Endothelial cell of umbilical vein (primary cell): Measurements from ENCODE around the gene DIAPH3. TPM values are rescaled to one million over a fixed set of nuclear protein-coding genes. Genes with fewer than 3 reads are reported as not detected.

Experiments
- BruUV-seq: library from RNA; stranded (reverse); fragments of 400-500 nt; replicated peaks from 2 replicates; lab custom pipeline; 2021; lab: Mats Ljungman, UMichigan
- CTCF ChIA-PET: fragments of 300-600, 350-600 bp; sonication (Branson Sonifier 250); formaldehyde crosslinking; loops from one replicate; lab custom pipeline; 2021; ENCODE audit warnings: antibody characterized with exemption, inconsistent platforms; lab: Charles Lee
- POLR2A ChIA-PET: fragments of 300-600, 350-600 bp; sonication (Branson Sonifier 250); formaldehyde crosslinking; loops from one replicate; lab custom pipeline; 2021; ENCODE audit warnings: antibody characterized with exemption, inconsistent platforms; lab: Charles Lee
- DNase-seq: peaks from one replicate; pipeline ENCODE4 v3.0.0-alpha.2; 2011; ENCODE audit warnings: low read depth, low spot score
- FAIRE-seq: peaks from 2 replicates; lab custom pipeline; 2011; peaks lifted over from hg19 to GRCh38; lab: Jason Lieb, UNC
- H2AFZ ChIP-seq: 2 replicates; pipeline ENCODE4 v1.6.0; 2012; ENCODE audit warnings: low read depth, low read length, control low read depth, inconsistent platforms
- H3K27ac ChIP-seq: 2 replicates; pipeline ENCODE4 v1.5.1; 2011; ENCODE audit warnings: low read depth, mild to moderate bottlenecking, control low read depth, low read length, moderate library complexity; ENCODE audit not compliant: insufficient read depth
- H3K27me3 ChIP-seq, 2 experiments: 2 replicates each; pipeline versions ENCODE4 v1.6.0 to v1.6.1; 2011; ENCODE audit warnings: low read length in 2 of 2, mixed read lengths in 1 of 2; ENCODE audit not compliant: control insufficient read depth in 2 of 2, insufficient read depth in 2 of 2
- H3K36me3 ChIP-seq, 2 experiments: 2 replicates in 1 of 2; 3 replicates in 1 of 2; pipeline ENCODE4 v1.5.1; 2011; ENCODE audit warnings: low read length in 2 of 2, mild to moderate bottlenecking in 1 of 2, moderate library complexity in 1 of 2; ENCODE audit not compliant: control insufficient read depth in 2 of 2, insufficient read depth in 2 of 2; ENCODE audit errors: extremely low read depth in 1 of 2
- H3K4me1 ChIP-seq: 3 replicates; pipeline ENCODE4 v1.5.1; 2011; ENCODE audit warnings: mild to moderate bottlenecking, low read length; ENCODE audit not compliant: control insufficient read depth, insufficient read depth; ENCODE audit errors: extremely low read depth
- H3K4me2 ChIP-seq: 2 replicates; pipeline ENCODE4 v1.6.1; 2011; ENCODE audit warnings: low read length, control low read depth, mixed read lengths; ENCODE audit not compliant: insufficient read depth
- H3K4me3 ChIP-seq, 3 experiments: fragments of 200-600 bp in 1 of 3; sonication (generic), shearing (Covaris generic) in 1 of 3; replicated peaks in 1 of 3; 2 replicates each; pipeline ENCODE4 v1.5.1; 2011 to 2016; ENCODE audit warnings: control low read depth in 3 of 3, low read length in 3 of 3, mild to moderate bottlenecking in 2 of 3, inconsistent platforms in 1 of 3, low read depth in 1 of 3, moderate library complexity in 1 of 3; ENCODE audit not compliant: insufficient read depth in 1 of 3
- H3K79me2 ChIP-seq: 2 replicates; pipeline ENCODE4 v1.6.0; 2012; ENCODE audit warnings: low read length, inconsistent platforms; ENCODE audit not compliant: control insufficient read depth, insufficient read depth
- H3K9ac ChIP-seq: replicated peaks from 2 replicates; pipeline ENCODE3; 2011; ENCODE audit warnings: low read length, control low read depth; ENCODE audit not compliant: insufficient read depth; ENCODE audit errors: extremely low read depth
- H3K9me1 ChIP-seq: replicated peaks from 3 replicates; pipeline ENCODE4 v1.6.0; 2011; ENCODE audit warnings: mild to moderate bottlenecking, low read length; ENCODE audit not compliant: control insufficient read depth, insufficient read depth; ENCODE audit errors: extremely low read depth
- H3K9me3 ChIP-seq: replicated peaks from 2 replicates; pipeline ENCODE4 v1.5.1; 2012; ENCODE audit warnings: low read length, inconsistent platforms; ENCODE audit not compliant: control insufficient read depth, insufficient read depth
- H4K20me1 ChIP-seq: replicated peaks from 2 replicates; pipeline ENCODE3; 2011; ENCODE audit warnings: mild to moderate bottlenecking, low read length; ENCODE audit not compliant: control insufficient read depth, insufficient read depth; ENCODE audit errors: extremely low read depth
- CTCF ChIP-seq, 2 donors: IDR thresholded peaks; 1 replicate in 1 of 2; 2 replicates in 1 of 2; pipeline ENCODE4 v1.5.1; 2011; ENCODE audit warnings: low read length in 2 of 2, mild to moderate bottlenecking in 2 of 2, moderate library complexity in 2 of 2, control low read depth in 1 of 2, inconsistent platforms in 1 of 2, low read depth in 1 of 2; ENCODE audit not compliant: insufficient read depth in 1 of 2; ENCODE audit errors: extremely low read depth in 1 of 2
- FOS ChIP-seq: IDR thresholded peaks from 2 replicates; pipeline ENCODE4 v1.6.1; 2011; ENCODE audit warnings: mild to moderate bottlenecking, low read length, moderate library complexity, borderline replicate concordance; ENCODE audit not compliant: insufficient read depth
- GATA2 ChIP-seq: IDR thresholded peaks from 2 replicates; pipeline ENCODE4 v1.7.0; 2011; ENCODE audit warnings: low read depth, mild to moderate bottlenecking, moderate library complexity, mixed read lengths, low read length; ENCODE audit not compliant: insufficient read length, insufficient read depth
- JUN ChIP-seq: IDR thresholded peaks from 2 replicates; pipeline ENCODE4 v1.6.1; 2011; ENCODE audit warnings: borderline replicate concordance, low read depth; ENCODE audit not compliant: insufficient read length, insufficient read depth
- MAX ChIP-seq: IDR thresholded peaks from 2 replicates; pipeline ENCODE4 v1.6.1; 2011; ENCODE audit not compliant: insufficient read depth, insufficient read length
- MYC ChIP-seq: IDR thresholded peaks from one replicate; pipeline ENCODE4 v1.6.1; 2011; ENCODE audit warnings: mild to moderate bottlenecking, low read depth, low read length
- dilution Hi-C: fragments of 300-500 bp; cut with MboI; formaldehyde crosslinking; loops from one replicate; pipeline ENCODE4 v1.15.0; 2019; ENCODE audit warnings: low sequenced_read_pairs; ENCODE audit not compliant: extremely low pct_ligation_motif_present
- intact Hi-C: fragments of 100-400 bp; cut with micrococcal nuclease; formaldehyde crosslinking; loops from one replicate; pipeline ENCODE4 v1.10.0; 2022
- polyA plus RNA-seq, 4 experiments: library from polyadenylated mRNA; depleted of rRNA in 3 of 4; stranded (reverse) in 3 of 4; unstranded in 1 of 4; fragments of >200 nt; gene quantifications; 2 replicates each; pipeline versions ENCODE4 v1.2.1 to v1.2.3, GENCODE V29; 2011 to 2012; ENCODE audit warnings: missing spikeins in 1 of 4
- total RNA-seq: library from RNA; stranded (reverse); gene quantifications from 2 replicates; pipeline ENCODE4 v1.2.3, GENCODE V29; 2021

Gene DIAPH3
- total and polyA plus RNA-seq, 2 donors (not counting 3 experiments of a cell fraction or from before 2014, with no cell fraction given), result 9.9 to 44.0 TPM

GRCh38 chr13:59715611-59716010 is 448.1 kb downstream of the DIAPH3 start:
- Histone ChIP-seq H3K79me2 (no peaks in the 10 kb centered on the region), H3K4me2 (no peak overlapping the region), H2AFZ (no peak overlapping the region), H3K4me1 (no peaks in the 10 kb centered on the region), H4K20me1 (no peaks in the 10 kb centered on the region), H3K27me3 (no peaks in the 10 kb centered on the region), H3K9me1 (no peaks in the 10 kb centered on the region), H3K36me3 (no peaks in the 10 kb centered on the region), H3K27ac (no peak overlapping the region), H3K9me3 (no peaks in the 10 kb centered on the region), H3K4me3 (no peak overlapping the region), H3K9ac (no peak overlapping the region)
- TF ChIP-seq FOS (no peak), JUN (no peak), GATA2 (no peak), MAX (no peak), MYC (no peak), CTCF (IDR thresholded peaks at IDR 0.05; ENCODE audit: extremely low read depth in 1 of 2, insufficient read depth in 1 of 2, low read depth in 1 of 2, low read length in 2 of 2) (no peak)
- DNase-seq, result no peak
- ChIA-PET POLR2A (no interaction called here), CTCF (interaction anchor here (1.6 kb wide), 1 partner anchor 191 kb away, joined by 4 read pairs; no protein-coding TSS in a partner anchor)
- dilution Hi-C loops, result no loop called here
- no TSS peak for BruUV-seq
- no peak for FAIRE-seq
- intact Hi-C loops, result no loop called here
